ENCODE results near the gene STT3A.

The STT3A gene

DNA sequence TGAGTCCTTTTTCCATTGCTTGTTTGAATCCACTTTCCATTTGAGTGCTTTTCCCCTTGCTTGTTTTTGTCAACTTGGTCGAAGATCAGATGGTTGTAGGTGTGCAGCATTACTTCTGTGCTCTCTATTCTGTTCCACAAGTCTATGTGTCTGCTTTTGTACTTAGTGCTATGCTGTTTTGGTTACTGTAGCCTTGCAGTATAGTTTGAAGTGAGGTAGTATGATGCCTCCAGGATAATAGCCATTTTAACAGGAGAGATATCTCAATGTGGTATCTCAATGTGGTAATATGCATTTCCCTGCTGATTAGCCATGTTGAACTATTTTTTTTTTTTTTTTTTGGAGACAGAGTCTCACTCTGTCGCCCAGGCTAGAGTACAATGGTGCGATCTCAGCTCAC lies 71.3 kb downstream of the STT3A start:
- DNase-seq (ENCODE audit: low read depth): no peak

DNA sequence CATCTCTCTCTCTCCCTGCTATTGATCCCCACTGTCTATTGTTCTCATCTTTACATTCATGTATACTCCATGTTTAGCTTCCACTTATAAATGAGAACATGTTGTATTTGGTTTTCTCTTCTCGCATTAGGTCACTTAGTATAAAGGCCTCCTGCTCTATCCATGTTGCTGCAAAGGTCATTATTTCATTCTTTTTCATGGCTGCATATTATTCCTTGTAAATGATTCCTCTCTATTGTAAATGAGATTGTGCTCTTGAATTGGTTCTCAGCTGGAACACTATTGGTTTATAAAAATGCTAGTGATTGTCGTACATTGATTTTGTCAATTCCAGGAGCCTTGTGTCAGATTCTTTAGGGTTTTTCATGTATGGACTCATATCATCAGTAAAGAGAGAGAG lies 74.5 kb downstream of the STT3A start:
- no peak for DNase-seq (ENCODE audit: low read depth)

DNA sequence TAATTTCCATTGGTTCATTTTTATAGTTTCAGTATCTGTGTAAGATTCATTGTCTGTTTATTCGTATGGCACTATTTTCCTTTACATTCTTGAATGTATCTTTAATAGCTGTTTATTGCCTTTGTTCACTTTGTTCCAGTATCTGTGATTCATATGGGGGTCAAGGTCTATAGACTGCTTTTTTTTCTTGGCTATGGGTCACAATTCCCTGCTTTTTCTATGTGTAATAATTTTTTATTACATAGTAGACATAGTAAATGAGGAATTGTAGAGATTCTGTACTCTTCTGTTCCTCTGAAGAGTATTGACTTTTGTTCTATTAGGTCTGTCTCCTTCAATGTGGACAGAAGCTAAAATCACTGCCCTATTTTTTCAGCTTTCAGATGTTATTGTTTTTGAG lies 77.5 kb downstream of the STT3A start:
- DNase-seq (ENCODE audit: low read depth): no peak

DNA sequence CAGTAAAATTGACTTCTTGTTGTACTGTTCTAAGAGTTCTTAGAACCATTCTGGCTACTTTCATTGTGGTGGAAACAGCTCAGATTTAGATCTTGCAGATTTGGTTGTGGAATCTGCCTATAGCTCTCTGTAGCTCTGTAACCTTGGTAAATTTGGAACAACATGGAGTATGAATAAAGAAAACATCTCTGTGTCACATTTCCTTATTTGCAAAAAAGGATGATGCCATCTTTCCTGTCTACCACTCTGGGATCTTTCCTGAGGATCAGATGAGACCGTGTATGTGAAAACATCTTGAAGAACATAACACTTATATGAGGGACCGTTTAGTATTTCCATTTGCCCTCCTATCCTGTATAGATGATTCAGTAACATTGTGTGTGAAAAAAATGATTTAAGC lies 78.9 kb downstream of the STT3A start:
- no peak for DNase-seq (ENCODE audit: low read depth)

All from fibroblast of the conjunctiva (primary cell).